Fibroblast of skin of right biceps (primary cell): ENCODE results near the gene DHCR7.

Source experiments
- DNase-seq: peaks from one replicate; pipeline ENCODE4 v3.0.0-alpha.2; 2013

DHCR7 gene, protein sequence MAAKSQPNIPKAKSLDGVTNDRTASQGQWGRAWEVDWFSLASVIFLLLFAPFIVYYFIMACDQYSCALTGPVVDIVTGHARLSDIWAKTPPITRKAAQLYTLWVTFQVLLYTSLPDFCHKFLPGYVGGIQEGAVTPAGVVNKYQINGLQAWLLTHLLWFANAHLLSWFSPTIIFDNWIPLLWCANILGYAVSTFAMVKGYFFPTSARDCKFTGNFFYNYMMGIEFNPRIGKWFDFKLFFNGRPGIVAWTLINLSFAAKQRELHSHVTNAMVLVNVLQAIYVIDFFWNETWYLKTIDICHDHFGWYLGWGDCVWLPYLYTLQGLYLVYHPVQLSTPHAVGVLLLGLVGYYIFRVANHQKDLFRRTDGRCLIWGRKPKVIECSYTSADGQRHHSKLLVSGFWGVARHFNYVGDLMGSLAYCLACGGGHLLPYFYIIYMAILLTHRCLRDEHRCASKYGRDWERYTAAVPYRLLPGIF

GRCh38 chr11:71448257-71449171 lies at the start of gene DHCR7:
Gene DHCR7 (minus strand): TSS chr11:71448393. CDS start chr11:71444952, 3,441 bp downstream.
- DNase-seq: peak; percentile 93

- no peak for DNase-seq
Measured at GRCh38 chr11:71496421-71496820, 48.2 kb upstream of the DHCR7 start.

DNA sequence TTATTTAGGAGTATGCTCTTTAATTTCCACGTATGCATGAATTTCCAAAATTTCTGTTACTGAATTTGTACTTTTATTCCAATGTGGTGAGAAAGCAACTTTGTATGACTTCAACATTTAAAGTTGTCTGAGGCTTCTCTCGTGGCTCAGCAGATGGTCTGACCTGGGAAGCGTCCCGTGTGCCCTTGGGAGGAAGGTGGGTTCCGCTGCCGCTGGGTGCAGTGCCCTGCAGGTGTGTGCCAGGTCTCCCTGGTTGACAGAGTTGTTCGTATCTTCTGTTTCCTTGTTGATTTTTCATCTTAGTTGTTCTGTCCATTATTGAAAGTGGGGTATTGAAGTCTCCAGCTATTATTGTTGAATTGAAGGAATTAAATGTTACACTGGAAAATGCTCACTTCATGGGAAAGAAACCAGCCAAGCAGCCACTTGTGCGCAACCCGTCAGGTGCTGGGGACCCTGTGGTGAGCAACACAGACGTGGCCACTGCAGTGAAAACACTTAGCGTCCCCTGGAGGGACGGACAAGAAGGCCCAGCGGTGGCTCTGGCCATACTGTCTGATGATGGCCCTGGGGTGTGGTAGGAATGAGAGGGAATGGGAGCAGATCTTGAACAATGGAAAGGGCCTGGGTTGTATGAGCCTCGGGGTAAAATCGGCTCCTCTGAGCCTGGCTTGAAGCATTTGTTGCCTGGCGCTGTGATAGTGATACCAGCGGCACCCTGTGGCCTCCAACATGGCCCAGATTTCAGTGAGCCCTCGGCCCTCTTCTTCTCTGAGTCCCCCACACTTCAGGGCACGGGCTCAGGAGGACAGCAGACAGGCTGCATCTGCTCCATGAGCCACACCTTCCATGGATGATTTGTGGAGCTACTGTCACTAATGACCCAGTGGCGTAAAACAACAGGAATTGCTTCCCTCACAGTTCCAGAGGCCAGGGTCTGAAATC lies 47.4 kb upstream of the DHCR7 start:
- DNase-seq: no peak

- no peak for DNase-seq
Measured at GRCh38 chr11:71491940-71492339, 43.7 kb upstream of the DHCR7 start.

DNA sequence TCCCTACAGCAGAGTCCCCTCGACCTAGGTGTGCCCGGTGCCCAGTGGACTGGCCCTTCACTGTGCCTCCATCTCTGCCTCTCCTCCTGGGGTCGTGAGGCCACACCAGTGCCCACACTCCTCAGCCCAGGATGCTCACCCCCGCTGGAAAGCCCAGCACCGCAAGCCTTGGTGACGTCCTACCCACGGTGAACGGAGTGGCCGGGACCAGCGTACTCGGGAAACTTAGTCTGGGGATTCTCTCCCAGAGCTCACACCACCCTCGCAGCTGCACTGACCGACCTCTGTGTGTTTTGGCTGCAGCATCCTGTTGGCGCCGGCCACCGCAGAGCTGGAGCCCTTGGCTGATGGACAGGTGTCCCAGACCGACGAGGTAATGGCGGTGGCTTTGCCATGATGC lies 43.3 kb upstream of the DHCR7 start:
- no peak for DNase-seq

DNA sequence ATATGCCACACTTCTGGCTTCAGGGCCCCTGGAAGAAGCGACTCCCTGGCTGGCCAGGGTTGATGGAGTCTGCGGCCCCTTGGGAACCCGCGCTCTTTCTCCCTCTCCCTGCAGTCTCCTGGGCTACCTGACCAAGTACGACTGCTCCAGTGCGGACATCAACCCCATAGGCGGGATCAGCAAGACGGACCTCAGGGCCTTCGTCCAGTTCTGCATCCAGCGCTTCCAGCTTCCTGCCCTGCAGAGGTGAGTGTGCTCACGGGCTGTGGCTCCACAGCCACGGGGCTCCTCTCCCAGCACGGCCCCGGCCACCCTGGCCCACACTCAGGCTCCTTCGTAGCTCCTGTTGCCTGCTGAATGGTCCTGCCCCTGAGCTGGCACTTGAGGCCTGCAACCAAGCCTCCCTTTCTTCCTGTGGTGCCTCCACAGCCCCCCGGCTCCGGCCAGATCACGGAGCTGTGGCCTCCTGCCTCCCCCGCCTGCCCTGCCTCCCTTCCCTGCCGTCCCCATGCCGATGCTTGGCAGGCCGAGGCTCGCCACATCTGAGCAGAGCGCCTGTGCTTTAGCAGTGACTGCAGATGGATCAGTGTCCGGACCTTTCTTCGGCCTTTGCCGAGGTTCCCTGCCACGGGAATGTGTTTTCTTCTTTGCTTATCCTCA lies 42.7 kb upstream of the DHCR7 start:
- DNase-seq: no peak

- DNase-seq: no peak
Measured at GRCh38 chr11:71490044-71490730, 42.0 kb upstream of the DHCR7 start.

GRCh38 chr11:71489311-71490043 lies 41.3 kb upstream of the DHCR7 start:
- peak; percentile 23 for DNase-seq

DNA sequence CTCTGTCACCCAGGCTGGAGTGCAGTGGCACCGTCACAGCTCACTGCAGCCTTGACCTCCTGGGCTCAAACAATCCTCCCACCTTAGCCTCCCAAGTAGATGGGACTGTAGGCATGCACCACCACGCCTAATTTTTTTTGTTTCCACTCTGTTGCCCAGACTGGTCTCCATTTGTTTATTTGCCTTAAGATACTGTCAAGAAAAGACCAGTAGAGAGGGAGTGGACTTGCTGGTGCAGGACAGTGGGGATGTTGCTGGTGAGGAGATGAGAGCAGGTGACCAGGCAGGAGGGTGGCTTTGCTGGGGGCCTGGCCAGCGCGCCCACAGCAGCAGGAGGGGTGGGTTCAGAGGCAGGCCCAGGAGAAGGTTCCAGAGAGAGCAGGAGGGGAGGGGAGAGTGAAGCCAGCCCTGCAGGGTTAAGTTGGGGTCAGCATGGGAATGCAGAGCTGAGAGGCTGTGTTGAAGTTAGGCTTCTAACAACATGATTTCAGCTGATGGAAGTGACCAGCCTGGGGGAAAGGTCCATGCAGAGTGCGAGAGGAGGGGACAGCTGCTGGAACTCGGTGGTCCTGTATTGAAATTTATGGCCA lies 40.6 kb upstream of the DHCR7 start:
- no peak for DNase-seq

- no peak for DNase-seq
Measured at GRCh38 chr11:71486320-71486719, 38.1 kb upstream of the DHCR7 start.

GRCh38 chr11:71485466-71485865 lies 37.3 kb upstream of the DHCR7 start:
- DNase-seq: no peak

- DNase-seq: no peak
Measured at GRCh38 chr11:71485063-71485399, 36.8 kb upstream of the DHCR7 start.

- DNase-seq: no peak
Measured at GRCh38 chr11:71484248-71485062, 36.3 kb upstream of the DHCR7 start.

GRCh38 chr11:71483692-71484091 lies 35.5 kb upstream of the DHCR7 start:
- DNase-seq: no peak

- DNase-seq: no peak
Measured at GRCh38 chr11:71482746-71483364, 34.7 kb upstream of the DHCR7 start.

DNA sequence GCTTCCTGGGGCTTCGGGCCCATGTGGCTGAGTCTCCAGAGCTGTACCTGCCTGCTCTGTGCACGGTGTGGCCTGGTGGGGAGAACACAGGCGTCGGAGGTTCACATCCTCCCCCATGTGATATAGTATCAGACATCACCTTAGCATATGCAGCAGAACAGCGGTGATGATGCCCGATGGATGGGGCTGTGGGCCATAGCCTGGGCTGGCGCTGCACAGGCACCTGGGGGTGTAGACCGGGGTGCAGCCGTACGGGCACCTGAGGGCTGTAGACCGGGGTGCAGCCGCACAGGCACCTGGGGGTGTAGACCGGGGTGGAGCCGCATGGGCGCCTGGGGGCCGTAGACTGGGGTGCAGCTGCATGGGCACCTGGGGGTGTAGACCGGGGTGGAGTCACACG lies 34.0 kb upstream of the DHCR7 start:
- no peak for DNase-seq

DNA sequence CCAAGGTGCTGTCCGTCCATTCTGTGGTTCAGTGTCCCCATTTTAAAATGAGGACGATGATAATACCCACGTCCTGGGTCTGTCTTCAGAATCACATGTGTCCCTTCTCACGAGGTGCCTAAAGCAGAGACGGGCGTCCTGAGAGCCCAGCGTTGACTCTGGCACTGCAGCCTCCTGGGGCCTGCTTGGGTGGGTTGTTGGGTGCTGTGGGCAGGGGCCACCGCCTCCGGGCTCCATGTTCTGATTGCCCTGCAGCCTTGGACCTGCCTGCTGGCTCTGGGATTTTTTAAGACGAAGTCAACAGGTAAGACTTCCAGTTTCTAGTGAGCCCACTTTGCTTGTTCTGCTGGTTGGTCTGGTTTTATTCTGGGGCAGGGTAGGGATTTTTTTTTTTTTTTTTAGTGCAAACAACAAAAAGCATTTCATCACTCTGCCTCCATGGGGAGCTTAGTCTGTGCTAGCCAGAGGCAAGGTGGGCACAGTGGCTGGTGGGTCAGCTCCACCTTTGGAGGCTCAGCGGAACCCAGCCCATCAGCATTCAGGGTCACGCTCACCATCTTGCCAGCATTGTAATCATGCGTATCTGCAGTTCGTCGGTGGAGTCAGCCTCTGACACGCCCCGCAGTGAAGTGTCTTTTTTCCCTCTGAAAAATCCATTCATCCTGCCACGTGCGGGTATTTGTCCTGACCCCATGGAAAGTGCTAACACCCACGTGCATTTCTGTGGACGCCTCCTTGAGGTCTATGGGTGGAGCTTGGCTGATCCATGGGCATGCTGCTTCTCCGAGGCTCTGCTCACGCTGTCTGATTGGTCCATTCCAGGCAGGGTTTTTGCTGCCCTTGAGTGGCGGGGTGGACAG lies 33.1 kb upstream of the DHCR7 start:
- no peak for DNase-seq

- DNase-seq: no peak
Measured at GRCh38 chr11:71478528-71478840, 30.3 kb upstream of the DHCR7 start.
